IMR-90 (cell line): Measurements from ENCODE around the gene PIAS1.

Experiments used
- BHLHE40 ChIP-seq: fragments of 150-350 bp; IDR thresholded peaks from 2 replicates; pipeline ENCODE4 v1.6.1; 2016; ENCODE audit warnings: mild to moderate bottlenecking, low read depth, low read length
- CEBPB ChIP-seq: IDR thresholded peaks from 2 replicates; pipeline ENCODE4 v1.6.1; 2012; ENCODE audit warnings: low read depth, low read length, improper control_type of control experiment
- FOS ChIP-seq: fragments of 150-350 bp; IDR thresholded peaks from 2 replicates; pipeline ENCODE4 v1.6.1; 2016; ENCODE audit warnings: low read depth, low read length
- MAFK ChIP-seq: IDR thresholded peaks from 2 replicates; pipeline ENCODE4 v1.6.1; 2012; ENCODE audit warnings: low read depth, low read length, improper control_type of control experiment
- MXI1 ChIP-seq: IDR thresholded peaks from 2 replicates; pipeline ENCODE4 v1.6.1; 2012; ENCODE audit warnings: low read depth, mild to moderate bottlenecking, low read length, moderate library complexity, borderline replicate concordance
- POLR2A ChIP-seq: IDR thresholded peaks from 2 replicates; pipeline ENCODE4 v1.6.1; 2012; ENCODE audit warnings: mild to moderate bottlenecking, low read depth, low read length
- SMC3 ChIP-seq: fragments of 150-350 bp; IDR thresholded peaks from 2 replicates; pipeline ENCODE4 v1.6.1; 2016; ENCODE audit warnings: low read depth, mild to moderate bottlenecking, antibody characterized with exemption, low read length, moderate library complexity
- TF ChIP-seq, protein P1 (sequence below): conservative IDR thresholded peaks from 2 replicates; pipeline ENCODE4 v1.5.1; 2012; ENCODE audit warnings: mild to moderate bottlenecking, low read depth, low read length, improper control_type of control experiment

DNA sequence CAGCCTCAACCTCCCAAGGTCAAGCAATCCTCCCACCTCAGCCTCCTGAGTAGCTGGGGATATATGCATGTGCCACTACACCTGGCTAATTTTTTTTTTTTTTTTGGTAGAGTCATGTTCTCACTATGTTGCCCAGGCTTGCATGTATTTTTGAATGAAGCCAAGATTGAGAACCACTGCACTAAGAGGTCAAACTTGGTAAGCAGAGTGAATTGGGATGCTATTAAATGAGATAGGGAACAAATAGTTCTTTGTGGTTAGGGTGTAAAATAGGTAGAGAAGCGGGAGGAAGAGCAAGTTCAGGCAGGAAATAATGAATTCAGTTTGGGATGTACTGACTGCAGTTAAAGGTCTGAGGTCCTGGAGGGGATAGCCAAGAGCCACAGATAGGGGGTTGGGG is 39.9 kb upstream of the PIAS1 start:
- no peak for TF ChIP-seq CEBPB
- TF ChIP-seq, protein P1, sequence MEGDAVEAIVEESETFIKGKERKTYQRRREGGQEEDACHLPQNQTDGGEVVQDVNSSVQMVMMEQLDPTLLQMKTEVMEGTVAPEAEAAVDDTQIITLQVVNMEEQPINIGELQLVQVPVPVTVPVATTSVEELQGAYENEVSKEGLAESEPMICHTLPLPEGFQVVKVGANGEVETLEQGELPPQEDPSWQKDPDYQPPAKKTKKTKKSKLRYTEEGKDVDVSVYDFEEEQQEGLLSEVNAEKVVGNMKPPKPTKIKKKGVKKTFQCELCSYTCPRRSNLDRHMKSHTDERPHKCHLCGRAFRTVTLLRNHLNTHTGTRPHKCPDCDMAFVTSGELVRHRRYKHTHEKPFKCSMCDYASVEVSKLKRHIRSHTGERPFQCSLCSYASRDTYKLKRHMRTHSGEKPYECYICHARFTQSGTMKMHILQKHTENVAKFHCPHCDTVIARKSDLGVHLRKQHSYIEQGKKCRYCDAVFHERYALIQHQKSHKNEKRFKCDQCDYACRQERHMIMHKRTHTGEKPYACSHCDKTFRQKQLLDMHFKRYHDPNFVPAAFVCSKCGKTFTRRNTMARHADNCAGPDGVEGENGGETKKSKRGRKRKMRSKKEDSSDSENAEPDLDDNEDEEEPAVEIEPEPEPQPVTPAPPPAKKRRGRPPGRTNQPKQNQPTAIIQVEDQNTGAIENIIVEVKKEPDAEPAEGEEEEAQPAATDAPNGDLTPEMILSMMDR: no peak
- TF ChIP-seq POLR2A: no peak
- TF ChIP-seq BHLHE40: no peak
- TF ChIP-seq MXI1: no peak
- no peak for TF ChIP-seq FOS
- no peak for TF ChIP-seq SMC3
- no peak for TF ChIP-seq MAFK
